ENCODE results near the gene SLIT3.

The SLIT3 gene

GRCh38 chr5:168931638-168932345, 369.1 kb downstream of the SLIT3 start:
- no peak for DNase-seq (ENCODE audit: low read depth)
- H3K4me3 ChIP-seq (ENCODE audit: low read length), result no peak overlapping the region
- TF ChIP-seq, protein P1, sequence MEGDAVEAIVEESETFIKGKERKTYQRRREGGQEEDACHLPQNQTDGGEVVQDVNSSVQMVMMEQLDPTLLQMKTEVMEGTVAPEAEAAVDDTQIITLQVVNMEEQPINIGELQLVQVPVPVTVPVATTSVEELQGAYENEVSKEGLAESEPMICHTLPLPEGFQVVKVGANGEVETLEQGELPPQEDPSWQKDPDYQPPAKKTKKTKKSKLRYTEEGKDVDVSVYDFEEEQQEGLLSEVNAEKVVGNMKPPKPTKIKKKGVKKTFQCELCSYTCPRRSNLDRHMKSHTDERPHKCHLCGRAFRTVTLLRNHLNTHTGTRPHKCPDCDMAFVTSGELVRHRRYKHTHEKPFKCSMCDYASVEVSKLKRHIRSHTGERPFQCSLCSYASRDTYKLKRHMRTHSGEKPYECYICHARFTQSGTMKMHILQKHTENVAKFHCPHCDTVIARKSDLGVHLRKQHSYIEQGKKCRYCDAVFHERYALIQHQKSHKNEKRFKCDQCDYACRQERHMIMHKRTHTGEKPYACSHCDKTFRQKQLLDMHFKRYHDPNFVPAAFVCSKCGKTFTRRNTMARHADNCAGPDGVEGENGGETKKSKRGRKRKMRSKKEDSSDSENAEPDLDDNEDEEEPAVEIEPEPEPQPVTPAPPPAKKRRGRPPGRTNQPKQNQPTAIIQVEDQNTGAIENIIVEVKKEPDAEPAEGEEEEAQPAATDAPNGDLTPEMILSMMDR (conservative IDR thresholded peaks at IDR 0.05; ENCODE audit: low read depth, low read length), result no peak

- TF ChIP-seq, protein P1 (conservative IDR thresholded peaks at IDR 0.05; ENCODE audit: low read depth, low read length), result no peak
- DNase-seq (ENCODE audit: low read depth), result no peak
- no peak overlapping the region for H3K4me3 ChIP-seq (ENCODE audit: low read length)
These were observed 371.3 kb downstream of the SLIT3 start for GRCh38 chr5:168929656-168930055.

- no peak overlapping the region for H3K4me3 ChIP-seq (ENCODE audit: low read length)
- no peak for DNase-seq (ENCODE audit: low read depth)
- TF ChIP-seq, protein P1 (conservative IDR thresholded peaks at IDR 0.05; ENCODE audit: low read depth, low read length), result no peak
These were observed 375.8 kb downstream of the SLIT3 start for GRCh38 chr5:168925160-168925559.

- no peak overlapping the region for H3K4me3 ChIP-seq (ENCODE audit: low read length)
- DNase-seq (ENCODE audit: low read depth), result no peak
- TF ChIP-seq, protein P1 (conservative IDR thresholded peaks at IDR 0.05; ENCODE audit: low read depth, low read length), result no peak
These were observed 379.6 kb downstream of the SLIT3 start for GRCh38 chr5:168921147-168921866.

DNA sequence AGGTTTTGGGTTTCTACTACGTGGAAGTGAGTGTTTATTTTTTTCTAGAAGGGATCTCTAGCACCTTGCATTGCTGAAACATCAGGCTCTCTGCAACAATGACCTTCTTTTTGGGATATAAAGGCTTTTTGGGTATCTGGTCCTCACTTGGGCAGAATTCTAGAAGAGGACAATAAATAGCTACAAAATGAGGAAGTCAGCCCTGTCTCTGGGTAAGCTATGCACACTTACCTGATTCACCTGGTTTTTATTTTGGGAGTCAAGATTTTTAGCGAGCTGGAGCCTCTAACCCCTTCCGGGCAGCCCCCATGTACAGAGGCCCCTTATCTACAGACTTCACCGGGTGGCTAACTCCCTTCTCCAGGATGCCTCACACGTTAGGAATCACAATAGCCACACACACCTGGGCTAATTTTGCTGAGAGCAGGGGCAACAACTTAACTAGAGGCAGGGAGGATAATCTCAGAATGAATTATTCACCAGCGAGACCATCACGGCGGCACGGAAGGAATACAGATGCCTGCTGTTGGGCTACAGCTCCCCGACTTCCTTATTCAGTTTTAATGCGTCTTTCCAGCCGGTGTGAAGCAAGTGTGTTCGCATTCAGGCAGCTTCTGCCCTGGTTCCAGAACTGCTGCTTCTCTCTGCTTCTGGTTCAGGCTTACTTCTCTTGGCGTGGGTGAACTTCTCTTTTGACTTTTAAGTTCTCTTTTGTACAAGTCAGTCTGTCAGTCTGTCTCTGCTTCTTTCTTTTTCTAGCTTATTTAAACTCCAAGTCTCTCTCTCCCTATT, 380.7 kb downstream of the SLIT3 start:
- TF ChIP-seq, protein P1 (conservative IDR thresholded peaks at IDR 0.05; ENCODE audit: low read depth, low read length), result no peak
- no peak overlapping the region for H3K4me3 ChIP-seq (ENCODE audit: low read length)
- DNase-seq (ENCODE audit: low read depth), result no peak

- DNase-seq (ENCODE audit: low read depth), result no peak
- H3K4me3 ChIP-seq (ENCODE audit: low read length), result no peak overlapping the region
- TF ChIP-seq, protein P1 (conservative IDR thresholded peaks at IDR 0.05; ENCODE audit: low read depth, low read length), result no peak
These were observed 382.9 kb downstream of the SLIT3 start for GRCh38 chr5:168917947-168918600.

All from retinal pigment epithelial cell (primary cell).